Body of pancreas (tissue), 4 donors: ENCODE data around the gene RAX2. TPM values are rescaled to one million over a fixed set of nuclear protein-coding genes. Genes with fewer than 3 reads are reported as not detected.
A peak's percentile ranks its signal among the peaks of the same experiment; 100 is the strongest.

Experiments used
- ATAC-seq: fragments of 150-250 bp; one replicate; pipeline ENCODE4 v1.9.1; 2016
- DNase-seq, 4 donors: peaks; one replicate each; pipeline ENCODE4 v3.0.0-alpha.2; 2019
- H3K27ac ChIP-seq, 4 donors: fragments of 200-600 bp; sonication (generic); 1 replicate in 3 of 4; 2 replicates in 1 of 4; pipeline versions ENCODE4 v1.5.1 to v1.6.1; 2016 to 2019; ENCODE audit warnings: mild to moderate bottlenecking in 1 of 4, mixed read lengths in 1 of 4, moderate library complexity in 1 of 4
- H3K27me3 ChIP-seq, 2 donors: fragments of 200-600 bp; sonication (generic); one replicate each; pipeline ENCODE4 v1.6.0; 2016; ENCODE audit warnings: mild to moderate bottlenecking in 1 of 2
- H3K36me3 ChIP-seq, 2 donors: fragments of 200-600 bp; sonication (generic); replicated peaks in 1 of 2; 2 replicates each; pipeline ENCODE4 v1.5.1; 2016; ENCODE audit warnings: low read depth in 2 of 2; ENCODE audit not compliant: insufficient read depth in 1 of 2
- H3K4me1 ChIP-seq: fragments of 200-600 bp; sonication (generic); one replicate; pipeline ENCODE4 v1.6.0; 2016
- H3K4me3 ChIP-seq, 2 donors: fragments of 200-600 bp; sonication (generic); 1 replicate in 1 of 2; 2 replicates in 1 of 2; pipeline ENCODE4 v1.5.1; 2016 to 2019
- H3K9me3 ChIP-seq, 3 donors: fragments of 200-600 bp; sonication (generic); 1 replicate in 2 of 3; 2 replicates in 1 of 3; pipeline ENCODE4 v1.5.1; 2016
- CTCF ChIP-seq, 7 experiments: fragments of 450-650 bp in 4 of 7; fragments of 200-600 bp in 3 of 7; sonication (generic) in 3 of 7; IDR thresholded peaks; one replicate each; pipeline ENCODE4 v1.5.1; 2016 to 2019; ENCODE audit warnings: antibody characterized with exemption in 7 of 7
- POLR2A ChIP-seq, 3 donors: fragments of 450-650 bp; IDR thresholded peaks; one replicate each; pipeline ENCODE4 v1.6.1; 2016; ENCODE audit warnings: antibody characterized with exemption in 3 of 3, mild to moderate bottlenecking in 2 of 3
- WGBS, 2 donors: methylation state at CpG; one replicate each; pipeline ENCODE4 v1.1.5; 2017; 5-methylcytosine and 5-hydroxymethylcytosine counted together
- intact Hi-C: fragments of 100-400 bp; cut with DNase I; formaldehyde crosslinking; loops from one replicate; pipeline ENCODE4 v1.15.1; 2023
- total RNA-seq, 2 donors: library from RNA; depleted of rRNA; stranded (reverse); fragments of >200 nt; gene quantifications; one replicate each; pipeline ENCODE4 v1.1.0, GENCODE V29; 2016

RAX2 gene
- total RNA-seq, 2 donors from 2014 or later = not detected

GRCh38 chr19:3810708-3811355, 38.8 kb upstream of the RAX2 start:
- 71 to 75% methylated on average over 17 to 27 of the region's 38 CpGs for WGBS, 2 donors
- Histone ChIP-seq H3K4me1 (no peaks in the 10 kb centered on the region), H3K4me3 (no peak overlapping the region), H3K27me3 (no peaks in the 10 kb centered on the region), H3K9me3 (no peaks in the 10 kb centered on the region), H3K36me3 (no peaks in the 10 kb centered on the region), H3K27ac (no peak overlapping the region)
- ATAC-seq = no peak
- no peak for TF ChIP-seq CTCF (IDR thresholded peaks at IDR 0.05)
- no peak for TF ChIP-seq POLR2A (IDR thresholded peaks at IDR 0.05)
- intact Hi-C loops = no loop called here
- DNase-seq = no peak

- WGBS, 2 donors = 65 to 66% methylated on average over 16 to 26 of the region's 26 CpGs
- TF ChIP-seq CTCF (IDR thresholded peaks at IDR 0.05) (no peak), POLR2A (IDR thresholded peaks at IDR 0.05) (no peak)
- ATAC-seq (no peak), DNase-seq (no peak)
- intact Hi-C loops = no loop called here
- Histone ChIP-seq H3K9me3 (no peaks in the 10 kb centered on the region), H3K27ac (no peak overlapping the region), H3K36me3 (no peaks in the 10 kb centered on the region), H3K4me3 (no peak overlapping the region), H3K27me3 (no peaks in the 10 kb centered on the region), H3K4me1 (no peaks in the 10 kb centered on the region)
Observed at GRCh38 chr19:3809881-3810707, 38.1 kb upstream of the RAX2 start.

GRCh38 chr19:3808420-3809143, 36.6 kb upstream of the RAX2 start:
- Histone ChIP-seq H3K4me1 (no peaks in the 10 kb centered on the region), H3K36me3 (no peaks in the 10 kb centered on the region), H3K9me3 (no peaks in the 10 kb centered on the region), H3K27ac (no peak overlapping the region), H3K4me3 (no peak overlapping the region), H3K27me3 (peaks cover 0 to under 1% of the 10 kb centered on the region in 2 donors)
- no peak for TF ChIP-seq POLR2A (IDR thresholded peaks at IDR 0.05)
- TF ChIP-seq CTCF (IDR thresholded peaks at IDR 0.05) = no peak
- DNase-seq = peak in 1 of 4 donors; percentile 14
- WGBS, 2 donors = 75 to 83% methylated on average over 11 to 31 of the region's 33 CpGs
- intact Hi-C loops = no loop called here
- ATAC-seq = no peak

GRCh38 chr19:3807574-3808354, 35.7 kb upstream of the RAX2 start:
- intact Hi-C loops = no loop called here
- no peaks in the 10 kb centered on the region for H3K9me3 ChIP-seq
- no peak for DNase-seq
- H3K36me3 ChIP-seq = no peaks in the 10 kb centered on the region
- no peak overlapping the region for H3K27ac ChIP-seq
- no peak for ATAC-seq
- WGBS, 2 donors = 84 to 85% methylated on average over 15 to 35 of the region's 35 CpGs
- H3K27me3 ChIP-seq = peaks cover 0 to 3% of the 10 kb centered on the region in 2 donors
- no peaks in the 10 kb centered on the region for H3K4me1 ChIP-seq
- H3K4me3 ChIP-seq = no peak overlapping the region
- TF ChIP-seq POLR2A (IDR thresholded peaks at IDR 0.05) (no peak), CTCF (IDR thresholded peaks at IDR 0.05) (no peak)
